ENCODE results near the gene C10orf90.

C10orf90 gene, protein sequence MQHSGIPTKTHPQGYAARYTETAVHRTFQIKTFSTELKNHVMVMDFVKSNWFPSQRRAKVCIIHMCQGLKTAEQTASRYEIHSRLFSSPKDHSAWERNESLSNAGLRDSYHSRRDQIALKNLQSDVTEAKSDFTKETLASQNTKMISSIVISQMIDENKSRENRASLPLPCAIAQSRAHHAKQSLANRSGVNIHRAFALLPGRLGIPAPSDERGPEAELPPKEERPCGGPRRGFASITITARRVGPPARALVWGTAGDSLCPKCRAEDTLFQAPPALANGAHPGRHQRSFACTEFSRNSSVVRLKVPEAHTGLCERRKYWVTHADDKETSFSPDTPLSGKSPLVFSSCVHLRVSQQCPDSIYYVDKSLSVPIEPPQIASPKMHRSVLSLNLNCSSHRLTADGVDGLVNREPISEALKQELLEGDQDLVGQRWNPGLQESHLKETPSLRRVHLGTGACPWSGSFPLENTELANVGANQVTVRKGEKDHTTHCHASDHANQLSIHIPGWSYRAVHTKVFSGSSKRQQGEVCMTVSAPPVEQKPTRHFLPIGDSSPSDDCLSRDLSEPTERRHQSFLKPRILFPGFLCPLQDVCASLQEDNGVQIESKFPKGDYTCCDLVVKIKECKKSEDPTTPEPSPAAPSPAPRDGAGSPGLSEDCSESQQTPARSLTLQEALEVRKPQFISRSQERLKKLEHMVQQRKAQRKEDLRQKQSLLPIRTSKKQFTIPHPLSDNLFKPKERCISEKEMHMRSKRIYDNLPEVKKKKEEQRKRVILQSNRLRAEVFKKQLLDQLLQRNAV

DNA sequence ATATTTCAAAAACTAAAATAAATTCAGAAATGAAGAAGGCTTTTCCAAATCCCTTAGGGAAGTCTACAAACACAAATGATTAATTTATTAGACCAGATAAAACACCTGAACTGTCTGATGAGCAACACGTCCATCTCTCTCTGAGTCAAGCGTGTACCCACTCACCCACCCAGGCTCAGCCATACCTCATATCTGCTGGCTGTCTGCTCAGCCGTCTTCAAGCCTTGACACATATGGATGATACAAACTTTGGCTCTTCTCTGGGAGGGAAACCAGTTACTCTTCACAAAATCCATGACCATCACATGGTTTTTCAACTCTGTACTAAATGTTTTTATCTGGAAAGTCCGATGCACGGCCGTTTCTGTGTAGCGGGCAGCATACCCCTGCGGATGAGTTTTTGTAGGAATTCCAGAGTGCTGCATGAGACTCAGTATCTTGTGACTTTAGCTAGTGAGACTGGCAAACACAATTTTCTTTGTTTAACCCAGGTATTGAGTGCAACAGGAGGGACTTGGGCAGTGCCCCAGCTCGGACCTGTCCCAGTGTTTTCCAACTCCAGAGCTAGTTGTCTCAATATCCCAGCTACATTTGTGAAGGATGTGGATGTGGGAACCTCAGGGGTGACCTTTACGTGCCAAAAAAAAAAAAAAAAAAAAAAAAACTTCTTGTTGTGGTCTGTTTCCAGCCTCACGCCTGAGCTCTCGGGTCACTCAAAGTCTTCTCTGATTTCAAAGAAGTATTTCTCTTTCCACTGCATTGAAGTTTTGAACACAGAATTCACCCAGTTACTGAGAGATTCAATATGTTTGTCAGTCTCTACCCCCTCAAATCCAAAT lies at the start of gene C10orf90:
C10orf90 (minus strand) TSS at position 638 of the 839 bp plus-strand sequence; CDS start at position 425, 213 bp downstream.
- H3K27me3 Mint-ChIP-seq: no peaks in the 10 kb centered on the region
- no peak within 1 kb of the TSS for H3K27ac Mint-ChIP-seq
- no peak within 1 kb of the TSS for H3K4me3 Mint-ChIP-seq
- intact Hi-C loops (cut with micrococcal nuclease): no loop called here
- H3K9me3 Mint-ChIP-seq: peaks cover 7% of the 10 kb centered on the region
- no peaks in the 10 kb centered on the region for H3K4me1 Mint-ChIP-seq (ENCODE audit: low read depth)
- no peaks in the 10 kb centered on the region for H3K36me3 Mint-ChIP-seq (ENCODE audit: low read depth)

DNA sequence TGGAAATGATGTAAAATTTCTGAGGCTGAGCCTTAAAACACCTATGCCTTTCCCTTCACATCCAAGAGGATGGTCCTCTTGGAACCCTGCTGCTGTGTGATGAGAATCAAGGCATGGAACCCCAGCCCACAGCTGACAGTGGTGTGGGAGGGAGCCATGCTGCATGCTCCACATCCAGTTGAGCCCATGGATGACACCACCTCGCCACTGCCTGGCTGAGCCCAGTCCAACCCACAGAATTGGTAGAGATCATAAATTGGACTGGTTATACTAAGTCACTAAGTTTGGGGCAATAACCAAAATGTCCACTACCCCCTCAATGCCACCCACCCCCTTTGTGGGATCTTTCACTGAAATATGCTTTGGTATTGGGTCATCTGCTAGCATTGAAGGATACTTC lies 45.9 kb upstream of the C10orf90 start:
- H3K36me3 Mint-ChIP-seq (ENCODE audit: low read depth): no peaks in the 10 kb centered on the region
- peaks cover 7% of the 10 kb centered on the region for H3K9me3 Mint-ChIP-seq
- peaks cover 4% of the 10 kb centered on the region for H3K27me3 Mint-ChIP-seq
- H3K27ac Mint-ChIP-seq: no peak overlapping the region
- H3K4me1 Mint-ChIP-seq (ENCODE audit: low read depth): no peaks in the 10 kb centered on the region
- H3K4me3 Mint-ChIP-seq: no peak overlapping the region
- intact Hi-C loops (cut with micrococcal nuclease): no loop called here

DNA sequence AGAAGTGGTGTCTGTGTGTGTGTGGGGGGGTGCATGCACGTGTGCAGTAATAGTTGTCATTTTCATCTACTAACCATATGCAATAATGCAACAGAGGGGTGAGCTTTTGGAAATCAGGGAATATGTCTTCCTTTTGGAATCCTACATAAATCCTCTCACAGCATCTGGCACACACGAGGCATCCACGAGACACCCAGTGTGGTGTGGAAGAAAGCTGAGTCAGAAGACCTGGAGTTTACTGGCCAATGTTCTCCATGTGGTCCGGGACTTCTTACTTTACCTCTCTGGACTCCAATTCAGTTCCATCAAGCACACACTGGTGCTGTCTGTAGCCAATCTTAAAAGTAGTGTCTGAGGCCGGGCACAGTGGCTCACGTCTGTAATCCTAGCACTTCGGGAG lies 43.1 kb upstream of the C10orf90 start:
- Mint-ChIP-seq H3K27ac (no peak overlapping the region), H3K9me3 (no peaks in the 10 kb centered on the region), H3K4me3 (no peak overlapping the region), H3K27me3 (peaks cover 4% of the 10 kb centered on the region), H3K36me3 (ENCODE audit: low read depth) (no peaks in the 10 kb centered on the region), H3K4me1 (ENCODE audit: low read depth) (no peaks in the 10 kb centered on the region)
- intact Hi-C loops (cut with micrococcal nuclease): no loop called here

DNA sequence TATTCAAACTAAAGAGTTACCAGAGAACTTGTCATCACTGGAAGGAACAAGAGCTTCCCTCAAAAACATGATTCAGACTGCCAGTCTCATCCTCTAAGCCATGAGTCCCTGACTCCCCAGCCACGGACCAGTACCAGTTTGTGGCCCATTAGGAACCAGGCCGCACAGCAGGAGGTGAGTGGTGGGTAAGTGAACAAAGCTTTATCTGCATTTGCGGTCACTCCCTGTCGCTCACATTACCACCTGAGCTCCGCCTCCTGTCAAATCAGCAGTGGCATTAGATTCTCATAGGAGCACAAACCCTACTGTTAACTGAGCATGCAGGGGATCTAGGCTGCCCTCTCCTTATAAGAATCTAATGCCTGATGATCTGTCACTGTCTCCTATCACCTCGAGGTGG lies 42.2 kb upstream of the C10orf90 start:
- intact Hi-C loops (cut with micrococcal nuclease): no loop called here
- Mint-ChIP-seq H3K36me3 (ENCODE audit: low read depth) (no peaks in the 10 kb centered on the region), H3K4me1 (ENCODE audit: low read depth) (no peaks in the 10 kb centered on the region), H3K9me3 (no peaks in the 10 kb centered on the region), H3K27me3 (peaks cover 4% of the 10 kb centered on the region), H3K4me3 (no peak overlapping the region), H3K27ac (no peak overlapping the region)

DNA sequence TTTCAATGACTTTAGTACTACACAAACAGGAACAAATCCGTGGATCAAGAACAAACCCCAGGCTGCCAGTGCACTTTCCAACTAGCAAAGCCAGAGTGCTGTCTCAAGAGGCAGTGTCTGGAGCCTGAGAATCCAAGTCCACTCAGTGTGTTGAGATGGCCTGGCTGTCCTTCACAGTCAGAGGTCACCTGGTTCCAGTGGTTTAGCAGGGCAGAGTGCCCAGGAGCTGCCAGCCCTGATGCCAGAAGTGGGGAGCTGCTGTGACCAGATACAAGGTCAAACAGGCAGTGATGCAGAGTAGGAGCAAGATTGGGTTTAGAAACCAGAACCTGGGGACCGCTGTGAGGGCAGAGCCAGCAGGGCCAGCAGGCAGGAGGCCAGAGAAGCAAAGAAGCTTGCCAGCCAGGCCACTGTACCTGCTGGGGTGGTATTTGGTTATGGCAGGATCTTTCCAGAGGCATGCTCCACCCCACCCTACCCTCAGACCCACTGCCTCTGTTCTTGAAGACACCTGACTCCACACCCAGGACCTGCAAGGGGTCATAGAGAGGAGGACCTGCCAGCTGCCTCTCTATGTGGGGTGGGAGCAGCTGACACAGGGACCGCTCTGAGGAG lies 35.6 kb upstream of the C10orf90 start:
- intact Hi-C loops (cut with micrococcal nuclease): no loop called here
- Mint-ChIP-seq H3K4me1 (ENCODE audit: low read depth) (no peaks in the 10 kb centered on the region), H3K9me3 (no peaks in the 10 kb centered on the region), H3K27ac (no peak overlapping the region), H3K4me3 (no peak overlapping the region), H3K27me3 (no peaks in the 10 kb centered on the region), H3K36me3 (ENCODE audit: low read depth) (no peaks in the 10 kb centered on the region)

DNA sequence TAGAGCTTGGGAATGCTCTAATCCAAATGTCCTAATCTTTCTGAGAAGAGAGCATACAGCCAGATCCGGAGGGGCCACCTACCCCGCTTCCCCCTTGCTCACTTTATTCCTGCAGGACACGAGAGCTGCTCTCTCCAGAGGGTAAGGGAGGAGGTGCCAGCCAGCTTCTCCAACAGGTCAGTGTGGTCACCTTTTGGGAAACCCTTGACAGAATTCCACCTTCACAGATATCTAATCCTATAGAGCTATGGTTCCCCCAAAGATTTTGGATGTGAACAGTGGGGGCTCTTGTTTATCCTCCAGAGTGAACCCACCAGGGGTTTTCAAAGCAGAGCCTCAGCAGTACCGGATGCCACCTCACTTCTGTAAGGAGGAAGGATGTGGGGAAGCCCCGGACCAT lies 34.6 kb upstream of the C10orf90 start:
- no peaks in the 10 kb centered on the region for H3K27me3 Mint-ChIP-seq
- H3K4me1 Mint-ChIP-seq (ENCODE audit: low read depth): no peaks in the 10 kb centered on the region
- H3K27ac Mint-ChIP-seq: no peak overlapping the region
- intact Hi-C loops (cut with micrococcal nuclease): no loop called here
- H3K4me3 Mint-ChIP-seq: no peak overlapping the region
- no peaks in the 10 kb centered on the region for H3K9me3 Mint-ChIP-seq
- H3K36me3 Mint-ChIP-seq (ENCODE audit: low read depth): no peaks in the 10 kb centered on the region

DNA sequence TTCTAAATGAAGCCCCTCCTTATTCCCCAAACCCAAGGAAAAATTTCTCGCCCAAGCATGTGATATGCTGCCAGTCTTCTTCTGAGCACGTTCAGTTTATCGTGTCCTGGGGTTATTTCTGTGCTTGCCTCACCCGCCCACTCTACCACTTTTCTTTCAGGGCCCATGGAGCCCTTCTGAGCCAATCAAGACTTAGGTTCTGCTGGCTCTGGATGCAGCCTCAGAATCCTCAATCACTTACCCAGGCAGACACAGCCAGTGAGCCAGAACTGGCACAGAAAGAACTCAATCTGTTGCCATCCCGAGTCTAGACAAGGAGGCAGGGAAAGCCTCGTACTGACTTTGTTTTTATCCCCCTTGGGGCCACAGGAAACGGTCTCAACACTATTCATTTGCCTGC lies 34.2 kb upstream of the C10orf90 start:
- Mint-ChIP-seq H3K27me3 (no peaks in the 10 kb centered on the region), H3K27ac (no peak overlapping the region), H3K36me3 (ENCODE audit: low read depth) (no peaks in the 10 kb centered on the region), H3K4me3 (no peak overlapping the region), H3K9me3 (no peaks in the 10 kb centered on the region), H3K4me1 (ENCODE audit: low read depth) (no peaks in the 10 kb centered on the region)
- intact Hi-C loops (cut with micrococcal nuclease): no loop called here

DNA sequence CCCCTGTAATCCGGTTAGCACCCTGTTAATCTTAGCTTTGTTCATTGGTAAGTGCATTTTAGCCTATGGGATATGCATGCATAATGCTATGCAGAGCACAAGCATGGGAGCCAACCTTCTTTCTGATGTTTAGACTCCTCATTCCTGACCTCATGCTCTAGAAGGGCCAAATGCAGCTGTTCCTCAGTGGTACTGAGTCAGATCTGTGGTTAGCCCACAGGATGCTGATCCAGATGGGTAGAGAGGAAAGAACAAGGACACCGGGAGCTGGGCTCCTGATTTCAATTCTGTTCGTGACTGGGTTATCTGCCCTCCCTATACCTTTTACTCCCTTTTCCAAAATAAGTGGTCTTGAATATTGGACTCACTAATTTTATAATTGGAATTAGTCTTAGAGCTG lies 31.7 kb upstream of the C10orf90 start:
- no peak overlapping the region for H3K27ac Mint-ChIP-seq
- intact Hi-C loops (cut with micrococcal nuclease): no loop called here
- H3K4me3 Mint-ChIP-seq: no peak overlapping the region
- no peaks in the 10 kb centered on the region for H3K4me1 Mint-ChIP-seq (ENCODE audit: low read depth)
- no peaks in the 10 kb centered on the region for H3K9me3 Mint-ChIP-seq
- no peaks in the 10 kb centered on the region for H3K27me3 Mint-ChIP-seq
- no peaks in the 10 kb centered on the region for H3K36me3 Mint-ChIP-seq (ENCODE audit: low read depth)

DNA sequence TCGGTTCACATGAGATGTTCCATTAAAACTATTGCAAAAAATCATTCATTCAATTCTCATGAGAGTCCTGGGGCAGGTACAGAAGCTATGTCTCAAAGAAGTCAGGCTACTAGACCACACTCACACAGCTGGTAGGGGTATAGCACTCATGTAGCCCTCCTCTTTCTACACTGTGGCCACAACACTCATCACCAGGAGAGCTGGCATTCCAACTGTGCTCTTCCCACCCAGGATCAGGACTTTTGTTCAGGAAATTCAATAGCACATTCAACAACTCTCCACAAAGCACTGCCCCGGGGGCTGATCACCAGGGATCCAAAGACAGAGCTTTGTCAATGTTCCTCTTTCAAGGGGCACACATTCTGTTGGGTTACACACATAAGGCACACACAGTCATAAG lies 31.0 kb upstream of the C10orf90 start:
- no peak overlapping the region for H3K27ac Mint-ChIP-seq
- H3K27me3 Mint-ChIP-seq: no peaks in the 10 kb centered on the region
- H3K36me3 Mint-ChIP-seq (ENCODE audit: low read depth): no peaks in the 10 kb centered on the region
- no peaks in the 10 kb centered on the region for H3K4me1 Mint-ChIP-seq (ENCODE audit: low read depth)
- peaks cover 3% of the 10 kb centered on the region for H3K9me3 Mint-ChIP-seq
- intact Hi-C loops (cut with micrococcal nuclease): no loop called here
- H3K4me3 Mint-ChIP-seq: no peak overlapping the region

DNA sequence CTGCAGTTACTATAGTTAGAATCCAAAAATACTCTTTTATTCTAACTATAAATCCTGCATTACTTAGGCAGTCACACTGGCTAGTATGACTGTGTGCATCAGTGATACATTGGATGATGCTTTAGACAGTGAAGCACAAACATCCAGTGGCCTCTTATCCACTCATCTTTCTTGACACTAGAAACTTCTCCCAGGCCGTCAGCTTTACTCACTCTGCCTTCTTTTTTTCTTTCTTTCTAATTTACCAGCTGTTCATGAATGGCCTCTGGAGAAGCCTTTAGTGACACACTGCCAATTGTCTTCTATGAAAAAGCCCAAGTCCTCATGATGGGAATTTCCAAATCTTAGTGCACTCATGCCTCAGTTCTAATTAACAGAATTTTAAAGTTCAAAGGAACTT lies 26.2 kb upstream of the C10orf90 start:
- Mint-ChIP-seq H3K4me3 (no peak overlapping the region), H3K4me1 (ENCODE audit: low read depth) (no peaks in the 10 kb centered on the region), H3K9me3 (peaks cover 17% of the 10 kb centered on the region), H3K27me3 (no peaks in the 10 kb centered on the region), H3K27ac (no peak overlapping the region), H3K36me3 (ENCODE audit: low read depth) (no peaks in the 10 kb centered on the region)
- intact Hi-C loops (cut with micrococcal nuclease): no loop called here

DNA sequence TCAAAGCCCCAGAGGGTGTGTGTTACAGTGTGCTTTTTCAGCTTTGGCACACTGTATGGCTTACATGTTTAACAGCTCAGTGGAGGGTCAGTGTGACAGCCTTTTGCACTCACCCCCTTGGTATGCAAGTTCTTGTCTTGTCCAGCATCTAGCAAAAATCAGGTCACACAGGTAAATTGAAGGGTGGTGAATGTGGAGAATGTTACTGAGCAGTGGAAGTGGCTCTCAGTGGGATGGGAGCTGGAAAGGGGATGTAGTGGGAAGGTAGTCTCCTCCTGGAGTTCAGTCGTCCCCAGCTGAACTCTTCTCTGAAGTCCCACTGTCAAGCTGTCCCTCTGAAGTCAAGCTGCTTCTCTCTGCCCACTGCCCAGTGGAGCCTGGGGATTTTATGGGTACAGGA lies 21.0 kb upstream of the C10orf90 start:
- Mint-ChIP-seq H3K4me3 (no peak overlapping the region), H3K9me3 (peaks cover 13% of the 10 kb centered on the region), H3K36me3 (ENCODE audit: low read depth) (no peaks in the 10 kb centered on the region), H3K27me3 (no peaks in the 10 kb centered on the region), H3K4me1 (ENCODE audit: low read depth) (no peaks in the 10 kb centered on the region), H3K27ac (no peak overlapping the region)
- intact Hi-C loops (cut with micrococcal nuclease): no loop called here

DNA sequence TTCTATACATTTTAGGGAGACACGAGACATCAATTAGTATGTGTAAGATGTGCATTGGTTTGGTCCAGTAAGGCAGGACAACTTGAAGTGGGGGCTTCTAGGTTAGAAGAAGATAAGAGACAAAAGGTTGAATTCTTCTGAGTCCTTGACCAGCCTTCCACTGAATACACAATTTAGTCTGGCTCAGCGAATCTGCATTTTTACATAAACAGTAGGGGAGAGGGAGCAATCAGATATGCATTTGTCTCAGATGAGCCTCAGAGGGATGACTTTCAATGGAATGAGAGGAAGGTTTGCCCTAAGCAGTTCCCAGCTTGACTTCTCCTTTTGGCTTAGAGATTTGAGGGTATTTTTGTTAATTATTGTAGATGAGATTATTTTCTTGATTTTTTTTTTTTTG lies 20.0 kb upstream of the C10orf90 start:
- intact Hi-C loops (cut with micrococcal nuclease): no loop called here
- Mint-ChIP-seq H3K27ac (no peak overlapping the region), H3K4me1 (ENCODE audit: low read depth) (no peaks in the 10 kb centered on the region), H3K27me3 (no peaks in the 10 kb centered on the region), H3K4me3 (no peak overlapping the region), H3K9me3 (peaks cover 8% of the 10 kb centered on the region), H3K36me3 (ENCODE audit: low read depth) (no peaks in the 10 kb centered on the region)

DNA sequence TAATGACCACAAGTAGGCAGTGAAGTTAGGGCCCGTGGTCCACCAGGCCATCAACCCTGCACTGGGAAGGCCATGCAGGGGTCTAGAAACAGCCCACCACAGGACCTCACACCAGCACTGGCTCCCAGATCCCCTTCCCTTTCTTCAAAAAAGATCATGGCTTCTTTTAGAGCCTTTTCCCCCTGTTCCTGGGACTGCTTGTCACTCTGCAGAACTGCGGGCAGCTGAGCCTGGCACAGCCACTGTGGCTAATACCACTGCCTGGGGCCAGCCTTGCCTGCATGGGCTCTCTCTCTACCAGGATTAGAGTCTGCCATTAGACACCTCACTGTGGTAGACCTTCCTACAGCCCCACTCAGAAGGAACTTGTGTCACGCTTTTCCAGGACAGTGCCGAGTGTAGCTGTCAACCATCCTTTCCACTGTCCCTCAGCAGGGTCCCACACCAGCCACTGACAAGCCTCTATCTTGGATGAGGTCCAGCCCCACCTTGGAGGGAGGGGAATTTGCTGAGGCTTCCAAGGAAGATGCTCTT lies 19.0 kb upstream of the C10orf90 start:
- H3K4me3 Mint-ChIP-seq: no peak overlapping the region
- no peaks in the 10 kb centered on the region for H3K36me3 Mint-ChIP-seq (ENCODE audit: low read depth)
- no peak overlapping the region for H3K27ac Mint-ChIP-seq

More for the DNA sequence above, 19.0 kb upstream of the C10orf90 start:
- no peaks in the 10 kb centered on the region for H3K4me1 Mint-ChIP-seq (ENCODE audit: low read depth)
- intact Hi-C loops (cut with micrococcal nuclease): no loop called here
- no peaks in the 10 kb centered on the region for H3K27me3 Mint-ChIP-seq
- no peaks in the 10 kb centered on the region for H3K9me3 Mint-ChIP-seq
